Mucosa of descending colon (tissue), 3 donors: ENCODE results near the gene RBBP8NL. TPM values are rescaled to one million over a fixed set of nuclear protein-coding genes. Genes with fewer than 3 reads are reported as not detected.

ENCODE experiments used
- ATAC-seq: fragments of 200-7000 bp; cut with Tn5 transposase; one replicate; pipeline ENCODE4 v1.9.1; 2020; ENCODE audit warnings: mild to moderate bottlenecking, moderate library complexity
- DNase-seq, 3 donors: peaks; one replicate each; pipeline ENCODE4 v3.0.0-alpha.2; 2020
- H3K36me3 ChIP-seq: fragments of 200-600 bp; one replicate; pipeline ENCODE4 v1.8.0; 2021; ENCODE audit warnings: low read depth, mild to moderate bottlenecking
- H3K4me1 ChIP-seq: fragments of 200-600 bp; one replicate; pipeline ENCODE4 v1.8.0; 2021; ENCODE audit warnings: low read depth, mild to moderate bottlenecking
- H3K4me3 ChIP-seq: fragments of 200-600 bp; one replicate; pipeline ENCODE4 v1.8.0; 2021; ENCODE audit warnings: mild to moderate bottlenecking
- H3K9me3 ChIP-seq: fragments of 200-600 bp; one replicate; pipeline ENCODE4 v1.8.0; 2021; ENCODE audit warnings: mild to moderate bottlenecking
- CTCF ChIP-seq: fragments of 200-600 bp; IDR thresholded peaks from one replicate; pipeline ENCODE4 v1.8.0; 2022; ENCODE audit warnings: antibody characterized with exemption, mild to moderate bottlenecking
- intact Hi-C, 2 donors: fragments of 100-400 bp; cut with DNase I in 1 of 2; cut with micrococcal nuclease in 1 of 2; formaldehyde crosslinking; loops; one replicate each; pipeline versions ENCODE4 v1.11.0 to v1.11.1; 2022; cut with DNase I, micrococcal nuclease
- total RNA-seq, 3 donors: library from RNA; stranded (reverse); fragmentation: NEBNext Ultra II Directional in 2 of 3; extraction: Animal tissue kit (Norgen Biotek cat#: 25700) in 2 of 3; gene quantifications; one replicate each; pipeline versions ENCODE4 v1.2.1 to v1.2.4, GENCODE V29; 2021 to 2023
- donor health status: DM: no; HTN: no; CAD: no; lungs with moderate emphysema.
- donor health status: DM: no; HTN: no; CAD: no.
- donor health status: DM: no; HTN: yes; CAD: no.

RBBP8NL gene
- total RNA-seq, 3 donors from 2014 or later, result 2.3 to 7.0 (median 5.1) TPM

DNA sequence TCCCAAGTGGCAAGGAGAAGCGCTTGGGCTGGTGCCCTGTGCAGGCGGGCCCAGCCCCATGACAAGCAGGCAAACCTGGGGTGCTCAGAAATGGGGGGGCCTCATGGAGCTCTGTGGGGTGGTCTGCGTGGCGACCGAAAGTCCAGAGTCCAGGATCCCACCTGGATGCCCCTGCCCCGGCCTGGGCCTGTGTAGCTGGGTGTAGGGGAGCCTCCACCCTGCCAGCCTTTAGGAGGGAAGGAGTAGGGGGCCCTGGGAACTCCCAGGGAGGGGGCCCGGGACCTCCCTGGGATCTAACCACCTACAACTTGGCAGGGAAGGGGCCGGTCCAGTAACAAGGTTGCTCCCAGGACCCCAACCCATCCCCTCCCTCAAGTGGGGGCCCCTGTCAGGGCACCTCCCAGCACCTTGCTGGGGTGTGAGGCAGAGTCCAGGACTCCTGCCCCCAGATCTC is 55.7 kb downstream of the RBBP8NL start:
- DNase-seq (no peak), ATAC-seq (no peak)
- Histone ChIP-seq H3K4me1 (peaks cover 23% of the 10 kb centered on the region), H3K36me3 (no peaks in the 10 kb centered on the region), H3K4me3 (no peak overlapping the region), H3K9me3 (no peaks in the 10 kb centered on the region)
- TF ChIP-seq CTCF, result no peak
- intact Hi-C loops, result no loop called here

- TF ChIP-seq CTCF, result no peak
- no peak for DNase-seq
- Histone ChIP-seq H3K36me3 (no peaks in the 10 kb centered on the region), H3K9me3 (no peaks in the 10 kb centered on the region), H3K4me3 (no peak overlapping the region), H3K4me1 (peaks cover 25% of the 10 kb centered on the region)
- intact Hi-C loops, result no loop called here
- ATAC-seq, result no peak
Measured at GRCh38 chr20:62370807-62371587, 56.3 kb downstream of the RBBP8NL start.

- no peaks in the 10 kb centered on the region for H3K36me3 ChIP-seq
- no peaks in the 10 kb centered on the region for H3K9me3 ChIP-seq
- DNase-seq, result no peak
Measured at GRCh38 chr20:62370115-62370806, 57.1 kb downstream of the RBBP8NL start.

DNA sequence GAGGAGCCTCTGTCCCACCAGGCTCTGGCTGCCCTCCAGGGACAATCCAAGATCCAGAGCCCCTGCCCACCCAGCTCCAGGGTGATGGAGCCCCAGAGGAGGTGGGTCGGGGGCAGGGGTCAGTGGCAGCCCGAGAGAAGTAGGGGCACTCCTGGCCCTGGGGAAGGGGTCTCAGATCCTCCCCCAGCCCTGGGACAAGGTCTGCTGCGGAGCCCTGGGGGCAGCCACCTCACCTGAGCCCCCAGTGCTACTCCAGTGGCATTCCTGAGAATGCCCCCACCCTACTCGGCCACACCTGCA is 57.6 kb downstream of the RBBP8NL start:
- no peak for ATAC-seq

More at GRCh38 chr20:62370115-62370806, 57.1 kb downstream of the RBBP8NL start:
- intact Hi-C loops, result no loop called here
- Histone ChIP-seq H3K4me3 (no peak overlapping the region), H3K4me1 (peaks cover 25% of the 10 kb centered on the region)
- ATAC-seq, result no peak
- TF ChIP-seq CTCF, result no peak

More for the DNA sequence above, 57.6 kb downstream of the RBBP8NL start:
- no peak for TF ChIP-seq CTCF
- intact Hi-C loops, result no loop called here
- Histone ChIP-seq H3K36me3 (no peaks in the 10 kb centered on the region), H3K4me1 (peaks cover 25% of the 10 kb centered on the region), H3K4me3 (no peak overlapping the region), H3K9me3 (no peaks in the 10 kb centered on the region)
- DNase-seq, result no peak
